ENCODE results near the gene DHRS4.

DHRS4 gene

GRCh38 chr14:23933742-23934128, 19.8 kb upstream of the DHRS4 start:
- H3K4me3 ChIP-seq (ENCODE audit: low read depth, low read length) = no peak overlapping the region
- no peak for DNase-seq (ENCODE audit: low read depth)
- no peak for TF ChIP-seq CTCF (IDR thresholded peaks at IDR 0.05; ENCODE audit: low read depth, low read length)
- TF ChIP-seq POLR2A (IDR thresholded peaks at IDR 0.05; ENCODE audit: extremely low read depth, insufficient read length) = no peak
- no peak for TF ChIP-seq MYC (IDR thresholded peaks at IDR 0.05; ENCODE audit: low read depth, low read length)
- TF ChIP-seq MAX (IDR thresholded peaks at IDR 0.05; ENCODE audit: low read depth, low read length) = no peak

GRCh38 chr14:23935158-23935557, 18.4 kb upstream of the DHRS4 start:
- no peak for TF ChIP-seq POLR2A (IDR thresholded peaks at IDR 0.05; ENCODE audit: extremely low read depth, insufficient read length)
- no peak overlapping the region for H3K4me3 ChIP-seq (ENCODE audit: low read depth, low read length)

GRCh38 chr14:23936084-23936829, 17.3 kb upstream of the DHRS4 start:
- DNase-seq (ENCODE audit: low read depth) = no peak
- no peak for TF ChIP-seq CTCF (IDR thresholded peaks at IDR 0.05; ENCODE audit: low read depth, low read length)
- TF ChIP-seq POLR2A (IDR thresholded peaks at IDR 0.05; ENCODE audit: extremely low read depth, insufficient read length) = no peak
- no peak for TF ChIP-seq MAX (IDR thresholded peaks at IDR 0.05; ENCODE audit: low read depth, low read length)
- no peak for TF ChIP-seq MYC (IDR thresholded peaks at IDR 0.05; ENCODE audit: low read depth, low read length)
- no peak overlapping the region for H3K4me3 ChIP-seq (ENCODE audit: low read depth, low read length)

More at GRCh38 chr14:23935158-23935557, 18.4 kb upstream of the DHRS4 start:
- no peak for DNase-seq (ENCODE audit: low read depth)

GRCh38 chr14:23937203-23937602, 16.4 kb upstream of the DHRS4 start:
- no peak for DNase-seq (ENCODE audit: low read depth)
- H3K4me3 ChIP-seq (ENCODE audit: low read depth, low read length) = no peak overlapping the region
- TF ChIP-seq MYC (IDR thresholded peaks at IDR 0.05; ENCODE audit: low read depth, low read length) (no peak), MAX (IDR thresholded peaks at IDR 0.05; ENCODE audit: low read depth, low read length) (no peak), CTCF (IDR thresholded peaks at IDR 0.05; ENCODE audit: low read depth, low read length) (no peak), POLR2A (IDR thresholded peaks at IDR 0.05; ENCODE audit: extremely low read depth, insufficient read length) (no peak)

- no peak for DNase-seq (ENCODE audit: low read depth)
- H3K4me3 ChIP-seq (ENCODE audit: low read depth, low read length) = no peak overlapping the region
- no peak for TF ChIP-seq MAX (IDR thresholded peaks at IDR 0.05; ENCODE audit: low read depth, low read length)
- TF ChIP-seq POLR2A (IDR thresholded peaks at IDR 0.05; ENCODE audit: extremely low read depth, insufficient read length) = no peak
- no peak for TF ChIP-seq MYC (IDR thresholded peaks at IDR 0.05; ENCODE audit: low read depth, low read length)
Measured at GRCh38 chr14:23938823-23939222, 14.7 kb upstream of the DHRS4 start.

GRCh38 chr14:23939607-23940326, 13.8 kb upstream of the DHRS4 start:
- TF ChIP-seq POLR2A (IDR thresholded peaks at IDR 0.05; ENCODE audit: extremely low read depth, insufficient read length) (no peak), CTCF (IDR thresholded peaks at IDR 0.05; ENCODE audit: low read depth, low read length) (no peak), MAX (IDR thresholded peaks at IDR 0.05; ENCODE audit: low read depth, low read length) (no peak), MYC (IDR thresholded peaks at IDR 0.05; ENCODE audit: low read depth, low read length) (no peak)
- H3K4me3 ChIP-seq (ENCODE audit: low read depth, low read length) = no peak overlapping the region
- no peak for DNase-seq (ENCODE audit: low read depth)

Measured in NB4 (cell line).